Peyer's patch (tissue), 4 donors: Measurements from ENCODE around the gene LIN9. TPM values are rescaled to one million over a fixed set of nuclear protein-coding genes. Genes with fewer than 3 reads are reported as not detected.
"Not testable (repeated sequence)": the region's sequence is repeated elsewhere in the genome, so short reads cannot be mapped to it uniquely, and the experiment has no call there.

ENCODE experiments used
- DNase-seq, 3 donors: peaks; one replicate each; pipeline ENCODE4 v3.0.0-alpha.2; 2017 to 2019
- H3K27ac ChIP-seq, 4 donors: fragments of 200-600 bp; sonication (generic); one replicate each; pipeline ENCODE4 v1.5.1; 2016 to 2019
- H3K27me3 ChIP-seq, 2 donors: fragments of 200-600 bp; sonication (generic); one replicate each; pipeline ENCODE4 v1.5.1; 2019
- H3K36me3 ChIP-seq, 3 donors: fragments of 200-600 bp; sonication (generic); one replicate each; pipeline ENCODE4 v1.5.1; 2016 to 2019
- H3K4me1 ChIP-seq, 4 donors: fragments of 200-600 bp; sonication (generic); one replicate each; pipeline ENCODE4 v1.5.1; 2016 to 2019
- H3K4me3 ChIP-seq, 4 donors: fragments of 200-600 bp; sonication (generic); 1 replicate in 3 of 4; 2 replicates in 1 of 4; pipeline ENCODE4 v1.5.1; 2016 to 2019; ENCODE audit warnings: mild to moderate bottlenecking in 1 of 4
- H3K9me3 ChIP-seq, 4 donors: fragments of 200-600 bp; sonication (generic); one replicate each; pipeline ENCODE4 v1.5.1; 2016 to 2019; ENCODE audit warnings: mild to moderate bottlenecking in 1 of 4
- POLR2A ChIP-seq, 2 donors: fragments of 450-650 bp; IDR thresholded peaks; one replicate each; pipeline ENCODE4 v1.5.1; 2017; ENCODE audit warnings: antibody characterized with exemption in 2 of 2, mild to moderate bottlenecking in 2 of 2, moderate library complexity in 2 of 2
- total RNA-seq, 4 donors: library from RNA; depleted of rRNA; stranded (reverse); fragments of >200 nt; gene quantifications; one replicate each; pipeline ENCODE4 v1.1.0, GENCODE V29; 2016
- TF ChIP-seq, protein P1 (sequence below), 6 experiments: fragments of 450-650 bp in 4 of 6; fragments of 200-600 bp in 2 of 6; sonication (generic) in 1 of 6; IDR thresholded peaks; one replicate each; pipeline ENCODE4 v1.5.1; 2017 to 2019; ENCODE audit warnings: antibody characterized with exemption in 6 of 6, mild to moderate bottlenecking in 3 of 6, moderate library complexity in 1 of 6

The LIN9 gene
- total RNA-seq, 4 donors from 2014 or later = 2.5 to 6.6 (median 4.2) TPM

- no peak overlapping the region for H3K4me3 ChIP-seq
- no peak for DNase-seq
- no peaks in the 10 kb centered on the region for H3K4me1 ChIP-seq
- no peak overlapping the region for H3K27ac ChIP-seq
- TF ChIP-seq, protein P1, sequence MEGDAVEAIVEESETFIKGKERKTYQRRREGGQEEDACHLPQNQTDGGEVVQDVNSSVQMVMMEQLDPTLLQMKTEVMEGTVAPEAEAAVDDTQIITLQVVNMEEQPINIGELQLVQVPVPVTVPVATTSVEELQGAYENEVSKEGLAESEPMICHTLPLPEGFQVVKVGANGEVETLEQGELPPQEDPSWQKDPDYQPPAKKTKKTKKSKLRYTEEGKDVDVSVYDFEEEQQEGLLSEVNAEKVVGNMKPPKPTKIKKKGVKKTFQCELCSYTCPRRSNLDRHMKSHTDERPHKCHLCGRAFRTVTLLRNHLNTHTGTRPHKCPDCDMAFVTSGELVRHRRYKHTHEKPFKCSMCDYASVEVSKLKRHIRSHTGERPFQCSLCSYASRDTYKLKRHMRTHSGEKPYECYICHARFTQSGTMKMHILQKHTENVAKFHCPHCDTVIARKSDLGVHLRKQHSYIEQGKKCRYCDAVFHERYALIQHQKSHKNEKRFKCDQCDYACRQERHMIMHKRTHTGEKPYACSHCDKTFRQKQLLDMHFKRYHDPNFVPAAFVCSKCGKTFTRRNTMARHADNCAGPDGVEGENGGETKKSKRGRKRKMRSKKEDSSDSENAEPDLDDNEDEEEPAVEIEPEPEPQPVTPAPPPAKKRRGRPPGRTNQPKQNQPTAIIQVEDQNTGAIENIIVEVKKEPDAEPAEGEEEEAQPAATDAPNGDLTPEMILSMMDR (IDR thresholded peaks at IDR 0.05) = no peak
- no peak for TF ChIP-seq POLR2A (IDR thresholded peaks at IDR 0.05)
- H3K36me3 ChIP-seq = no peaks in the 10 kb centered on the region
- no peaks in the 10 kb centered on the region for H3K27me3 ChIP-seq
- no peaks in the 10 kb centered on the region for H3K9me3 ChIP-seq
Observed at GRCh38 chr1:226209307-226210059, 99.5 kb downstream of the LIN9 start.

DNA sequence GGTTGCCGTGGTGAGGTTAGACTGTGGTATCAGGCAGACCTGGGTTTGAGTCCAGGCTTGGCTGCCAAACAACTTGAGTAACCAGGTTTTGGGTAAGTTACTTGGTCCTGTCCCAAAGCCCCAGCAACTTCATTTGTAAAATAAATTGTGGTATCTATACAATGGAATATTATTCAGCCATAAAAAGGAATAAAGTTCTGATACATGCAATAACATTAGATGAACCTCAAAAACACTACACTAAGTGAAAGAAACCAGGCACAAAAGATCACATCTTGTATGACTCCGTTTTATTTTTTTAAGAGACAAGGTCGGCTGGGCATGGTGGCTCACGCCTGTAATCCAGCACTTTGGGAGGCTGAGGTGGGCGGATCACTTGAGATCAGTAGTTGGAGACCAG is 101.9 kb downstream of the LIN9 start:
- TF ChIP-seq, protein P1 (IDR thresholded peaks at IDR 0.05) = no peak
- TF ChIP-seq POLR2A (IDR thresholded peaks at IDR 0.05) = no peak
- Histone ChIP-seq H3K4me3 (no peak overlapping the region), H3K9me3 (no peaks in the 10 kb centered on the region), H3K36me3 (no peaks in the 10 kb centered on the region), H3K27ac (no peak overlapping the region), H3K4me1 (no peaks in the 10 kb centered on the region), H3K27me3 (no peaks in the 10 kb centered on the region)
- DNase-seq = no peak

- Histone ChIP-seq H3K4me1 (no peaks in the 10 kb centered on the region), H3K9me3 (no peaks in the 10 kb centered on the region), H3K4me3 (no peak overlapping the region), H3K27ac (no peak overlapping the region), H3K27me3 (no peaks in the 10 kb centered on the region), H3K36me3 (no peaks in the 10 kb centered on the region)
- no peak for TF ChIP-seq POLR2A (IDR thresholded peaks at IDR 0.05)
- TF ChIP-seq, protein P1 (IDR thresholded peaks at IDR 0.05) = no peak
- no peak for DNase-seq
Observed at GRCh38 chr1:226204198-226204597, 104.8 kb downstream of the LIN9 start.

- Histone ChIP-seq H3K4me1 (no peaks in the 10 kb centered on the region), H3K4me3 (no peak overlapping the region), H3K27ac (no peak overlapping the region), H3K36me3 (no peaks in the 10 kb centered on the region), H3K27me3 (no peaks in the 10 kb centered on the region), H3K9me3 (no peaks in the 10 kb centered on the region)
- TF ChIP-seq, protein P1 (IDR thresholded peaks at IDR 0.05) = no peak
- TF ChIP-seq POLR2A (IDR thresholded peaks at IDR 0.05) = no peak
- DNase-seq = no peak
Observed at GRCh38 chr1:226203655-226204054, 105.3 kb downstream of the LIN9 start.

GRCh38 chr1:226203240-226203639 is 105.7 kb downstream of the LIN9 start:
- Histone ChIP-seq H3K36me3 (no peaks in the 10 kb centered on the region), H3K4me3 (no peak overlapping the region), H3K27me3 (no peaks in the 10 kb centered on the region), H3K4me1 (no peaks in the 10 kb centered on the region), H3K9me3 (no peaks in the 10 kb centered on the region), H3K27ac (no peak overlapping the region)
- no peak for DNase-seq
- TF ChIP-seq POLR2A (IDR thresholded peaks at IDR 0.05) = no peak
- TF ChIP-seq, protein P1 (IDR thresholded peaks at IDR 0.05) = no peak

DNA sequence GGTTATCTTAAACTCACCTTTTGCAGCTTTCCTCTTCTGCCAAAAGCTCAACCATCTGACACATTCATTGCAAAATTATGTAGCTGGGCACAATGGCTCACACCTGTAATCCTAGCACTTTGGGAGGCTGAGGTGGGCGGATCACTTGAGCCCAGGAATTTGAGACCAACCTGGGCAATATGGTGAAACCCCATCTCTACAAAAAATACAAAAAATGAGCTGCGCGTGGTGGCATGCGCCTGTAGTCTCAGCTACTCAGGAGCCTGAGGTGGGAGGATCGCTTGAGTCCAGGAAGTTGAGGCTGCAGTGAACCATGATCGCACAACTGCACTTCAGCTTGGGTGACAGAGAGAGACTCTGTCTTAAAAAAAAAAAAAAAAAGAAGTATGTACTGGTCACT is 106.3 kb downstream of the LIN9 start:
- H3K9me3 ChIP-seq = not testable (repeated sequence)

More for the DNA sequence above, 106.3 kb downstream of the LIN9 start:
- DNase-seq, H3K36me3 ChIP-seq, H3K4me3 ChIP-seq, H3K4me1 ChIP-seq, H3K27me3 ChIP-seq, H3K27ac ChIP-seq: not testable (repeated sequence)
